Thyroid gland (tissue), 4 donors: ENCODE measurements around the gene C10orf62. TPM values are rescaled to one million over a fixed set of nuclear protein-coding genes. Genes with fewer than 3 reads are reported as not detected.

ENCODE experiments used
- DNase-seq, 2 donors: peaks; one replicate each; pipeline ENCODE4 v3.0.0-alpha.2; 2019
- H3K27ac ChIP-seq, 3 donors: fragments of 200-600 bp; sonication (generic); 1 replicate in 2 of 3; 2 replicates in 1 of 3; pipeline ENCODE4 v1.5.1; 2016 to 2019; ENCODE audit warnings: mild to moderate bottlenecking in 1 of 3, moderate library complexity in 1 of 3
- H3K27me3 ChIP-seq: fragments of 200-600 bp; sonication (generic); one replicate; pipeline ENCODE4 v1.5.1; 2019
- H3K36me3 ChIP-seq, 2 donors: fragments of 200-600 bp; sonication (generic); one replicate each; pipeline ENCODE4 v1.5.1; 2016 to 2019
- H3K4me1 ChIP-seq, 2 donors: fragments of 200-600 bp; sonication (generic); one replicate each; pipeline ENCODE4 v1.5.1; 2017 to 2019
- H3K4me3 ChIP-seq, 3 donors: fragments of 200-600 bp; sonication (generic); replicated peaks in 1 of 3; 1 replicate in 2 of 3; 2 replicates in 1 of 3; pipeline ENCODE4 v1.5.1; 2016; ENCODE audit warnings: mild to moderate bottlenecking in 1 of 3
- H3K9me3 ChIP-seq: fragments of 200-600 bp; sonication (generic); one replicate; pipeline ENCODE4 v1.5.1; 2017
- POLR2A ChIP-seq, 2 donors: fragments of 450-650 bp; IDR thresholded peaks; one replicate each; pipeline ENCODE4 v1.6.1; 2017; ENCODE audit warnings: antibody characterized with exemption in 2 of 2, mild to moderate bottlenecking in 2 of 2, moderate library complexity in 1 of 2
- WGBS, 2 donors: methylation state at CpG; one replicate each; pipeline ENCODE4 v1.1.5; 2017; 5-methylcytosine and 5-hydroxymethylcytosine counted together
- intact Hi-C: fragments of 100-400 bp; cut with DNase I; formaldehyde crosslinking; loops from one replicate; pipeline ENCODE4 v1.15.1; 2023
- total RNA-seq, 4 donors: library from RNA; depleted of rRNA; stranded (reverse); fragments of >200 nt; gene quantifications; one replicate each; pipeline ENCODE4 v1.2.3, GENCODE V29; 2016
- TF ChIP-seq, protein P1 (sequence below), 6 experiments: fragments of 200-600 bp in 3 of 6; fragments of 450-650 bp in 3 of 6; sonication (generic) in 3 of 6; IDR thresholded peaks; one replicate each; pipeline ENCODE4 v1.5.1; 2016 to 2019; ENCODE audit warnings: antibody characterized with exemption in 6 of 6, mild to moderate bottlenecking in 2 of 6, inconsistent platforms in 1 of 6, moderate library complexity in 1 of 6

C10orf62 gene
- total RNA-seq, 4 donors from 2014 or later, result 1.0 to 1.1 TPM; not detected in 2

GRCh38 chr10:97590082-97590747 is 694 bp downstream of the C10orf62 start:
- WGBS, 2 donors, result 74 to 81% methylated on average over 8 to 15 of the region's 15 CpGs
- Histone ChIP-seq H3K9me3 (no peaks in the 10 kb centered on the region), H3K4me1 (no peaks in the 10 kb centered on the region), H3K27me3 (no peaks in the 10 kb centered on the region), H3K36me3 (no peaks in the 10 kb centered on the region), H3K27ac (no peak overlapping the region), H3K4me3 (no peak overlapping the region)
- intact Hi-C loops, result no loop called here
- TF ChIP-seq POLR2A (IDR thresholded peaks at IDR 0.05), result no peak
- TF ChIP-seq, protein P1, sequence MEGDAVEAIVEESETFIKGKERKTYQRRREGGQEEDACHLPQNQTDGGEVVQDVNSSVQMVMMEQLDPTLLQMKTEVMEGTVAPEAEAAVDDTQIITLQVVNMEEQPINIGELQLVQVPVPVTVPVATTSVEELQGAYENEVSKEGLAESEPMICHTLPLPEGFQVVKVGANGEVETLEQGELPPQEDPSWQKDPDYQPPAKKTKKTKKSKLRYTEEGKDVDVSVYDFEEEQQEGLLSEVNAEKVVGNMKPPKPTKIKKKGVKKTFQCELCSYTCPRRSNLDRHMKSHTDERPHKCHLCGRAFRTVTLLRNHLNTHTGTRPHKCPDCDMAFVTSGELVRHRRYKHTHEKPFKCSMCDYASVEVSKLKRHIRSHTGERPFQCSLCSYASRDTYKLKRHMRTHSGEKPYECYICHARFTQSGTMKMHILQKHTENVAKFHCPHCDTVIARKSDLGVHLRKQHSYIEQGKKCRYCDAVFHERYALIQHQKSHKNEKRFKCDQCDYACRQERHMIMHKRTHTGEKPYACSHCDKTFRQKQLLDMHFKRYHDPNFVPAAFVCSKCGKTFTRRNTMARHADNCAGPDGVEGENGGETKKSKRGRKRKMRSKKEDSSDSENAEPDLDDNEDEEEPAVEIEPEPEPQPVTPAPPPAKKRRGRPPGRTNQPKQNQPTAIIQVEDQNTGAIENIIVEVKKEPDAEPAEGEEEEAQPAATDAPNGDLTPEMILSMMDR (IDR thresholded peaks at IDR 0.05), result no peak
- no peak for DNase-seq

DNA sequence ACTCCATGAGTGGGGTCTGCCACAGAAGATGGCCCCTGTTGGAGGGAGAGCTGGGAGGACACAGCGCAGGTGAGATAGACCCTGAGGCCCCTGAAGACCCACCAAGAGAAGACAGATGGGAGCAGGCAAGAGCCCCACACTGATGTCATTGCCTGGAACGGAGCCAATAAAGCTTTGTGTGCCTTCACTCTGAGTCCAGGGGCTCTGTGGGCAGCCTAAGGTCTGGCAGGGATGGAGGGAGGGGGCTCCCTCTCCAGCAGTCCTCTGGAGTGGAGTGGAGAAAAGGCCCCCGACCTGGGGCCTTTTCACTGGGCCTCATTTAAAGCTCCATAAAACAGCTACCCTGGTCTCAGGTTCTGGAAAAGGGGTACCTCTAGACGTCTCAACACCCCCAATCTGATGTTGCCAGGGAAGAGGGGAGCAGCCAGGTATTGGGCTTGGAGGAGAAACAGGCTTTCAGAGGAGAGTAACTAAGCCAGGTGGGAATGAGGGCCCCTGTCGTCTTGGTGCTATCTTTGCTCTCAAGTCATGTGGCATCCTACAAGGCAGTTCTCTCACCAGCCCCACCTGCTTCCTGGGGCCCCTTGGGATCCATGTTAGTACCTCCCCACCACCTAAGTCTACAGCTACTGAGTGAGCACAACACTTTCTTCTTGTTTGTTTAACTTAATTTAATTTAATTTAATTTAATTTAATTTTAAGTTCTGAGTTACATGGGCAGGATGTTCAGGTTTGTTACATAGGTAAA is 1.4 kb downstream of the C10orf62 start:
- H3K4me1 ChIP-seq, result peaks cover 0 to 6% of the 10 kb centered on the region in 2 donors
- H3K27ac ChIP-seq, result no peak overlapping the region
- H3K4me3 ChIP-seq, result no peak overlapping the region
- intact Hi-C loops, result no loop called here
- no peaks in the 10 kb centered on the region for H3K36me3 ChIP-seq
- no peak for TF ChIP-seq POLR2A (IDR thresholded peaks at IDR 0.05)
- TF ChIP-seq, protein P1 (IDR thresholded peaks at IDR 0.05), result no peak
- H3K27me3 ChIP-seq, result no peaks in the 10 kb centered on the region
- WGBS, 2 donors, result 61 to 68% methylated on average over 5 of the region's 5 CpGs
- DNase-seq, result no peak
- H3K9me3 ChIP-seq, result no peaks in the 10 kb centered on the region

DNA sequence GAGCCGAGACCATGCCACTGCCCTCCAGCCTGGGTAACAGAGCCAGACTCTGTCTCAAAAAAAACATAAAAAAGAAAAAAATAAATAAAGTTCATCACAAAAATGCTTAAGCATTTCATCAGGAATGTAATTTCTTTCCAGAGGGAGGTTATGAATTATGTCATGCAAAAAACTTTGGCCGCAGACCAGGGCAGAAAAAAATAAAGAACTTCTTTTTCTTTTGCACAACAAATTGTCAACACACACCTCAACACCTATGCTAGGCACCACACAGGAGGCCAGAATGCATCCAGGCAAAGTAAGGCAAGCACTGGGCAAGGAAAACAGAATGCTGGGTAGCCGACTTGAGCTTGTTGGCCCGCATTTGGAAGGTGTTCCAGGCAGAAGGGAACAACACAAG is 3.9 kb downstream of the C10orf62 start:
- H3K27me3 ChIP-seq, result no peaks in the 10 kb centered on the region
- TF ChIP-seq, protein P1 (IDR thresholded peaks at IDR 0.05), result no peak
- peaks cover 0 to 15% of the 10 kb centered on the region in 2 donors for H3K4me1 ChIP-seq
- H3K4me3 ChIP-seq, result no peak overlapping the region
- H3K27ac ChIP-seq, result no peak overlapping the region
- no peak for DNase-seq
- 84 to 91% methylated on average over 4 of the region's 4 CpGs for WGBS, 2 donors
- intact Hi-C loops, result no loop called here
- no peaks in the 10 kb centered on the region for H3K36me3 ChIP-seq
- H3K9me3 ChIP-seq, result no peaks in the 10 kb centered on the region

DNA sequence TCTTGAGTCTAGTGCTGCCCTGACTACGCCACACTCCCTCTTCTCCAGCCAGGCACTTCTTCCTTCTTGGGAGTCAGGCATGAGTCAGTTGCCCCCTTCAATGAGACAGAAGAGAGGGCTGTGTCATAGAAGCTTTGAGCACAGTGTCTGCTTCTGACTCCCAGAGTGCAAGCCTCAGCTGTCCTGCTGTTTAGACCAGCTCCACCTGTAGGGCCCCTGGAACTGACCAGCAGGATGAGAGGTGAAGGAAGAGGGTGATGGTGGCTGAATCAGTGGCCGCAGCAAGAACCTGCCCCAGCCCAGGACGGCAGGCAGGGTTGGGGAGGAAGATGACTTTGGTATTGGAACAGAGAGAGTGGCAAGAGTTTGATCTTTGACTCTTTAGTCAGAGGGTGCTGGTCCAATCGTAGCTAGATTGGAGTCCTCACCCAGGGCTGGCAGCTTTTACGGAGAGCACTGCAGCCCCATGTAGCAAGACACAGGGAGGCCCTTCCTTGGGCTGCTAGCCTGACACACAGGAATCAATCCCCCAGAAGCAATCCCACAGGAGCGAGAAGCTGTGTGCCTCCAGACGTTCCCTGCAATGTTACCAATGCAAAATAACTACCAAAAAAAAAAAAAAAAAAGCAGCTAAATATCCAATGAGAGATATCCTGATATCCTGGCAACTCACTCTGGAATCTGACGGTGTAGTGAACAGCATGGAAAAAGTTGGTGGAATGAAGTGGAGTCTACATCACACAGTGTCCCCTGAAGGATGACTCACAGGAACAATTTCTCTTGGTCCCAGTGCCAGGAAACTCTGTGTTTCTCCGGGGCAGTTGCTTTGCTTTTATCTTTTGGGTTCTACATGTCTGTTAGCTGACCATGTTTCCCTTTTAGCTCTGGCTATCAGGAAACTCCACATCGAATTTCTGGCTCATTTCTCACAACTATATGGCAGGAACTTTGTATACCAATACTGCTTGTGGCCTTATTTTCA is 6.9 kb downstream of the C10orf62 start:
- peak overlapping the region; percentile 3 to 82 (median 78) for H3K27ac ChIP-seq
- no peak for TF ChIP-seq POLR2A (IDR thresholded peaks at IDR 0.05)
- TF ChIP-seq, protein P1 (IDR thresholded peaks at IDR 0.05), result no peak
- no peaks in the 10 kb centered on the region for H3K27me3 ChIP-seq
- intact Hi-C loops, result no loop called here
- H3K36me3 ChIP-seq, result no peaks in the 10 kb centered on the region
- no peak overlapping the region for H3K4me3 ChIP-seq
- peak; percentile 19 to 29 for DNase-seq
- no peaks in the 10 kb centered on the region for H3K9me3 ChIP-seq
- H3K4me1 ChIP-seq, result peaks cover 0 to 15% of the 10 kb centered on the region in 2 donors
- WGBS, 2 donors, result 56 to 70% methylated on average over 10 of the region's 10 CpGs
